K562 (cell line): ENCODE data around the gene DMD. TPM values are rescaled to one million over a fixed set of nuclear protein-coding genes. Genes with fewer than 3 reads are reported as not detected.

Experiments used
- ATAC-seq: fragments of 200-7000 bp; cut with Tn5 transposase; 3 replicates; pipeline ENCODE4 v1.9.1; 2020; ENCODE audit warnings: moderate library complexity
- BruUV-seq: library from RNA; stranded (reverse); fragments of 400-500 nt; replicated peaks from 2 replicates; lab custom pipeline; 2021; lab: Mats Ljungman, UMichigan
- CTCF ChIA-PET: fragments of 300-600 bp; formaldehyde crosslinking; extraction: SDS; loops from one replicate; lab custom pipeline; 2021; ENCODE audit warnings: low intra/inter-chr PET ratio; lab: Yijun Ruan, JAX
- POLR2A ChIA-PET: fragments of 300-600, 350-650 bp; sonication (Branson Sonifier 250); formaldehyde crosslinking; extraction: SDS; loops from one replicate; lab custom pipeline; 2021; ENCODE audit warnings: antibody characterized with exemption, inconsistent platforms; lab: Yijun Ruan, JAX
- DNase-seq, 4 experiments: peaks; one replicate each; pipeline versions ENCODE4 v3.0.0 to v3.0.0-alpha.2; 2011 to 2018; ENCODE audit warnings: low spot score in 3 of 4, mixed read lengths in 3 of 4; ENCODE audit errors: extremely low read depth in 1 of 4
- FAIRE-seq: peaks from 2 replicates; lab custom pipeline; 2011; peaks lifted over from hg19 to GRCh38; lab: Jason Lieb, UNC
- H2AFZ ChIP-seq: 2 replicates; pipeline ENCODE4 v1.6.0; 2011; ENCODE audit warnings: low read depth, low read length, control low read depth, inconsistent platforms
- H3K27ac ChIP-seq: fragments of 200-600 bp; 3 replicates; pipeline ENCODE4 v1.8.0; 2011; ENCODE audit warnings: low read depth, mild to moderate bottlenecking, control low read depth, inconsistent platforms, low read length, moderate library complexity, mixed read lengths; ENCODE audit errors: extremely low read depth
- H3K27me3 ChIP-seq, 2 experiments: fragments of 300-600 bp in 1 of 2; 2 replicates in 1 of 2; 3 replicates in 1 of 2; pipeline versions ENCODE4 v1.6.0 to v1.8.0; 2011; ENCODE audit warnings: inconsistent platforms in 2 of 2, low read length in 2 of 2, mild to moderate bottlenecking in 1 of 2, mixed read lengths in 1 of 2, moderate library complexity in 1 of 2; ENCODE audit not compliant: control insufficient read depth in 2 of 2, insufficient read depth in 2 of 2
- H3K36me3 ChIP-seq: fragments of 300-600 bp; 3 replicates; pipeline ENCODE4 v1.8.0; 2011; ENCODE audit warnings: mild to moderate bottlenecking, low read length, inconsistent platforms; ENCODE audit not compliant: control insufficient read depth, insufficient read depth
- H3K4me1 ChIP-seq, 2 experiments: fragments of 200-600 bp in 1 of 2; replicated peaks in 1 of 2; 2 replicates in 1 of 2; 3 replicates in 1 of 2; pipeline versions ENCODE4 v1.5.1 to v1.8.0; 2011; ENCODE audit warnings: inconsistent platforms in 2 of 2, low read length in 2 of 2, mild to moderate bottlenecking in 1 of 2, mixed read lengths in 1 of 2, moderate library complexity in 1 of 2; ENCODE audit not compliant: control insufficient read depth in 2 of 2, insufficient read depth in 2 of 2
- H3K4me2 ChIP-seq: 2 replicates; pipeline ENCODE4 v1.6.1; 2011; ENCODE audit warnings: low read length, control low read depth, inconsistent platforms, mixed read lengths; ENCODE audit not compliant: insufficient read depth
- H3K4me3 ChIP-seq: fragments of 200-600 bp; sonication (generic), shearing (Covaris generic); 2 replicates; pipeline ENCODE4 v1.5.1; 2016; ENCODE audit warnings: control low read depth, inconsistent platforms
- H3K79me2 ChIP-seq: fragments of 200-600 bp; 3 replicates; pipeline ENCODE4 v1.8.0; 2011; ENCODE audit warnings: low read length, inconsistent platforms; ENCODE audit not compliant: control insufficient read depth, insufficient read depth
- H3K9ac ChIP-seq, 2 experiments: 2 replicates each; pipeline versions ENCODE4 v1.6.0 to v1.6.1; 2011; ENCODE audit warnings: low read depth in 2 of 2, low read length in 2 of 2, control low read depth in 1 of 2, inconsistent platforms in 1 of 2, mild to moderate bottlenecking in 1 of 2, mixed read lengths in 1 of 2; ENCODE audit not compliant: insufficient read depth in 1 of 2
- H3K9me1 ChIP-seq: one replicate; pipeline ENCODE4 v1.6.0; 2011; ENCODE audit warnings: inconsistent platforms, mild to moderate bottlenecking, low read length, moderate library complexity; ENCODE audit not compliant: control insufficient read depth, insufficient read depth
- H3K9me3 ChIP-seq: replicated peaks from 2 replicates; pipeline ENCODE4 v1.5.1; 2011; ENCODE audit warnings: low read depth, low read length, inconsistent platforms; ENCODE audit not compliant: control insufficient read depth, insufficient read depth
- H4K20me1 ChIP-seq: replicated peaks from 2 replicates; pipeline ENCODE4 v1.6.1; 2011; ENCODE audit warnings: low read length, inconsistent platforms, mixed read lengths; ENCODE audit not compliant: control insufficient read depth, insufficient read depth
- CBX3 ChIP-seq, 2 experiments: IDR thresholded peaks; 1 replicate in 1 of 2; 2 replicates in 1 of 2; pipeline ENCODE4 v1.6.1; 2012; ENCODE audit warnings: inconsistent platforms in 2 of 2, low read length in 2 of 2, borderline replicate concordance in 1 of 2, control low read depth in 1 of 2
- ESRRA ChIP-seq: fragments of 450-650 bp; IDR thresholded peaks from 2 replicates; pipeline ENCODE4 v1.6.1; 2014; ENCODE audit warnings: low read depth, mild to moderate bottlenecking, moderate library complexity, borderline replicate concordance
- MCM7 ChIP-seq, 2 experiments: fragments of 450-650 bp; IDR thresholded peaks; 2 replicates each; pipeline ENCODE4 v1.6.1; 2016 to 2018
- MECOM ChIP-seq: fragments of 250-450 bp; sonication (Bioruptor Pico); IDR thresholded peaks from 2 replicates; pipeline ENCODE4 v1.8.0; 2022; ENCODE audit warnings: inconsistent platforms
- RBBP5 ChIP-seq: fragments of 200-600 bp; sonication (generic); IDR thresholded peaks from 2 replicates; pipeline ENCODE4 v1.6.1; 2012; ENCODE audit warnings: borderline replicate concordance, mild to moderate bottlenecking, low read length, control low read depth, inconsistent platforms; ENCODE audit not compliant: insufficient read depth, poor library complexity, severe bottlenecking
- ZFP1 ChIP-seq: fragments of 450-650 bp; formaldehyde crosslinking; IDR thresholded peaks from 2 replicates; pipeline ENCODE4 v1.4.0; 2020; ENCODE audit warnings: mild to moderate bottlenecking, mixed read lengths
- ZNF830 ChIP-seq: fragments of 250-450 bp; sonication (Bioruptor Pico); IDR thresholded peaks from 2 replicates; pipeline ENCODE4 v1.5.0; 2021; ENCODE audit warnings: mild to moderate bottlenecking
- WGBS: fragments of 100-300 bp; shearing (Covaris generic); methylation state at CpG from one replicate; pipeline ENCODE4 v1.1.6; 2016; ENCODE audit warnings: low coverage, mixed read lengths; ENCODE audit not compliant: insufficient coverage; ENCODE audit errors: missing lambda C conversion rate; 5-methylcytosine and 5-hydroxymethylcytosine counted together
- in situ Hi-C: fragments of 300-500 bp; cut with MboI; formaldehyde crosslinking; loops from 4 replicates; pipeline ENCODE4 v1.15.0; 2018; ENCODE audit warnings: inconsistent platforms, mixed read lengths
- intact Hi-C: fragments of 100-400 bp; cut with micrococcal nuclease; formaldehyde crosslinking; loops from 2 replicates; pipeline ENCODE4 v1.14.2; 2022
- polyA plus RNA-seq, 8 experiments: library from polyadenylated mRNA; depleted of rRNA in 4 of 8; stranded (reverse) in 5 of 8; unstranded in 3 of 8; fragments of >200 nt; fragmentation: Nextera tagmentation in 2 of 8; fragmentation: Illumina TruSeq in 1 of 8; extraction: Ambion mirVana in 2 of 8; extraction: Trizol in 1 of 8; gene quantifications; 2 replicates each; pipeline versions ENCODE4 v1.2.1 to v1.2.3, GENCODE V29; 2011 to 2014; ENCODE audit warnings: inconsistent platforms in 1 of 8, missing spikeins in 1 of 8
- total RNA-seq, 7 experiments: library from RNA; depleted of rRNA in 6 of 7; stranded (reverse); fragments of >200 nt in 6 of 7; fragmentation: Illumina TruSeq in 2 of 7; extraction: Trizol in 2 of 7; gene quantifications; 2 replicates each; pipeline versions ENCODE4 v1.2.1 to v1.2.3, GENCODE V29; 2011 to 2021; ENCODE audit warnings: low replicate concordance in 1 of 7
- TF ChIP-seq, protein P1 (sequence below): sonication (generic); formaldehyde crosslinking; IDR thresholded peaks from 2 replicates; pipeline ENCODE4 v1.8.0; 2022; ENCODE audit warnings: mild to moderate bottlenecking, missing genetic modification reagents, borderline replicate concordance

Gene DMD
- total and polyA plus RNA-seq, 9 of the 15 experiments (the other 6 are each of a cell fraction or from before 2014, with no cell fraction given), result 3.8 to 20.4 (median 11.4) TPM

DNA sequence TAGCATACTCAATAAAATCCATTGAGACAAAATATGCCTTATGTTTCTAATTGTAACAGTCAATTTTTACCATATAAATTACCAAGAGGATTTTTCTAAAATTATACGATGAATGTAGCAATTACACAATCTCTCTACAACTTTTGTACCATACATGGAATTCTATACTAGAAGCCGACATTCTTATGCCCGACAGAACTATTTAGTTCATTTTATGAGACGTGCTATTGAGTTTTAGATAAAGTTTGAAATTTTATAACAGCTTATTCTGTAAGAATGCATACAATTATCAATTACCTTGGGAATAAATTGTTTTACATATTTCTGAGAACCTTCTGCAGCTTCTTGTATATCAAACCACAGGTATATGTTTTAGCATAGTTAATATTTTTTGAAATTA lies 431.2 kb downstream of the DMD start:
- Histone ChIP-seq H3K9ac (no peak overlapping the region), H3K79me2 (no peaks in the 10 kb centered on the region), H3K9me3 (no peaks in the 10 kb centered on the region), H3K9me1 (no peaks in the 10 kb centered on the region), H3K4me1 (no peaks in the 10 kb centered on the region), H3K27me3 (no peaks in the 10 kb centered on the region), H3K4me3 (no peak overlapping the region), H3K27ac (no peak overlapping the region), H4K20me1 (no peaks in the 10 kb centered on the region), H3K4me2 (no peak overlapping the region), H3K36me3 (no peaks in the 10 kb centered on the region), H2AFZ (no peak overlapping the region)
- in situ Hi-C loops, result no loop called here
- TF ChIP-seq RBBP5, result no peak
- no peak for TF ChIP-seq ESRRA
- TF ChIP-seq MCM7 (IDR thresholded peaks at IDR 0.05), result no peak
- no peak for TF ChIP-seq ZFP1
- intact Hi-C loops, result no loop called here
- ATAC-seq, result no peak
- ChIA-PET POLR2A (no interaction called here), CTCF (no interaction called here)
- no peak for DNase-seq
- WGBS, result 2% methylated on average over 4 of the region's 4 CpGs
- BruUV-seq, result no TSS peak
- FAIRE-seq, result no peak

GRCh38 chrX:32778965-32779364 lies 432.4 kb downstream of the DMD start:
- POLR2A ChIA-PET, result no interaction called here

More at GRCh38 chrX:32778965-32779364, 432.4 kb downstream of the DMD start:
- ATAC-seq (no peak), DNase-seq (no peak), FAIRE-seq (no peak)
- CTCF ChIA-PET, result no interaction called here
- no peak overlapping the region for H3K4me3 ChIP-seq
- in situ Hi-C loops, result no loop called here
- TF ChIP-seq, protein P1, sequence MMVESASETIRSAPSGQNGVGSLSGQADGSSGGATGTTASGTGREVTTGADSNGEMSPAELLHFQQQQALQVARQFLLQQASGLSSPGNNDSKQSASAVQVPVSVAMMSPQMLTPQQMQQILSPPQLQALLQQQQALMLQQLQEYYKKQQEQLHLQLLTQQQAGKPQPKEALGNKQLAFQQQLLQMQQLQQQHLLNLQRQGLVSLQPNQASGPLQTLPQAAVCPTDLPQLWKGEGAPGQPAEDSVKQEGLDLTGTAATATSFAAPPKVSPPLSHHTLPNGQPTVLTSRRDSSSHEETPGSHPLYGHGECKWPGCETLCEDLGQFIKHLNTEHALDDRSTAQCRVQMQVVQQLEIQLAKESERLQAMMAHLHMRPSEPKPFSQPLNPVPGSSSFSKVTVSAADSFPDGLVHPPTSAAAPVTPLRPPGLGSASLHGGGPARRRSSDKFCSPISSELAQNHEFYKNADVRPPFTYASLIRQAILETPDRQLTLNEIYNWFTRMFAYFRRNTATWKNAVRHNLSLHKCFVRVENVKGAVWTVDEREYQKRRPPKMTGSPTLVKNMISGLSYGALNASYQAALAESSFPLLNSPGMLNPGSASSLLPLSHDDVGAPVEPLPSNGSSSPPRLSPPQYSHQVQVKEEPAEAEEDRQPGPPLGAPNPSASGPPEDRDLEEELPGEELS (CRISPR knock-in tag), result no peak
- TF ChIP-seq CBX3 (IDR thresholded peaks at IDR 0.05; ENCODE audit: borderline replicate concordance in 1 of 2, low read length in 2 of 2) (no peak), MECOM (CRISPR knock-in tag) (no peak), ZNF830 (CRISPR knock-in tag) (no peak)
- H3K4me1 ChIP-seq, result no peaks in the 10 kb centered on the region
- H4K20me1 ChIP-seq, result no peaks in the 10 kb centered on the region
- BruUV-seq, result no TSS peak
- no peaks in the 10 kb centered on the region for H3K27me3 ChIP-seq
- 0% methylated on average over 3 of the region's 4 CpGs for WGBS
- no peaks in the 10 kb centered on the region for H3K36me3 ChIP-seq
- no peaks in the 10 kb centered on the region for H3K9me1 ChIP-seq
- no peak overlapping the region for H2AFZ ChIP-seq
- H3K79me2 ChIP-seq, result no peaks in the 10 kb centered on the region
- intact Hi-C loops, result no loop called here
- no peak overlapping the region for H3K4me2 ChIP-seq
- H3K9me3 ChIP-seq, result no peaks in the 10 kb centered on the region
- H3K9ac ChIP-seq, result no peak overlapping the region
- no peak overlapping the region for H3K27ac ChIP-seq
